NB4 (cell line): Measurements from ENCODE around the gene SEC61A2.

Source experiments
- DNase-seq: peaks from one replicate; pipeline ENCODE4 v3.0.0; 2010; ENCODE audit warnings: low read depth
- H3K4me3 ChIP-seq: one replicate; pipeline ENCODE4 v1.5.1; 2011; ENCODE audit warnings: mild to moderate bottlenecking, low read depth, low read length, moderate library complexity
- MYC ChIP-seq: IDR thresholded peaks from 2 replicates; pipeline ENCODE4 v1.6.1; 2011; ENCODE audit warnings: low read depth, low read length
- POLR2A ChIP-seq: IDR thresholded peaks from 2 replicates; pipeline ENCODE4 v1.6.1; 2011; ENCODE audit warnings: mild to moderate bottlenecking; ENCODE audit not compliant: insufficient read length; ENCODE audit errors: extremely low read depth
- TF ChIP-seq, protein P1 (sequence below): IDR thresholded peaks from one replicate; pipeline ENCODE4 v1.5.1; 2012; ENCODE audit warnings: low read depth, low read length
- TF ChIP-seq, protein P2 (sequence below): IDR thresholded peaks from 2 replicates; pipeline ENCODE4 v1.6.1; 2011; ENCODE audit warnings: low read depth, low read length

The SEC61A2 gene

DNA sequence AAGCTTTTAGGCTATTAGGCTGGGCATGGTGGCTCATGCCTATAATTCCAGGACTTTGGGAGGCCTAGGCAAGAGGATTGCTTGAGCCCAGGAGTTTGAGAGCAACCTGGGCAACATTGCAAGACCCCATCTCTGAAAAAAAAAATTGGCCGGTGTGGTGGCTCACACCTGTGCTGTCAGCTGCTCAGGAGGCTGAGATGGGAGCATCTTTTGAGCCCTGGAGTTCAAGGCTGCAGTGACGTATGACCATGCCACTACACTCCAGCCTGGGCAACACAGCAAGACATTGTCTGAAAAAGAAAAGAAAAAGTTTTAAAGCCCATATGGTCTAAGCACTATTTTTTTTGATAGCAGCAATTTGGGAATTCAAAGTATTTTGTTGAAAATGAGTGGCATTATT lies 15.8 kb upstream of the SEC61A2 start:
- TF ChIP-seq, protein P1, sequence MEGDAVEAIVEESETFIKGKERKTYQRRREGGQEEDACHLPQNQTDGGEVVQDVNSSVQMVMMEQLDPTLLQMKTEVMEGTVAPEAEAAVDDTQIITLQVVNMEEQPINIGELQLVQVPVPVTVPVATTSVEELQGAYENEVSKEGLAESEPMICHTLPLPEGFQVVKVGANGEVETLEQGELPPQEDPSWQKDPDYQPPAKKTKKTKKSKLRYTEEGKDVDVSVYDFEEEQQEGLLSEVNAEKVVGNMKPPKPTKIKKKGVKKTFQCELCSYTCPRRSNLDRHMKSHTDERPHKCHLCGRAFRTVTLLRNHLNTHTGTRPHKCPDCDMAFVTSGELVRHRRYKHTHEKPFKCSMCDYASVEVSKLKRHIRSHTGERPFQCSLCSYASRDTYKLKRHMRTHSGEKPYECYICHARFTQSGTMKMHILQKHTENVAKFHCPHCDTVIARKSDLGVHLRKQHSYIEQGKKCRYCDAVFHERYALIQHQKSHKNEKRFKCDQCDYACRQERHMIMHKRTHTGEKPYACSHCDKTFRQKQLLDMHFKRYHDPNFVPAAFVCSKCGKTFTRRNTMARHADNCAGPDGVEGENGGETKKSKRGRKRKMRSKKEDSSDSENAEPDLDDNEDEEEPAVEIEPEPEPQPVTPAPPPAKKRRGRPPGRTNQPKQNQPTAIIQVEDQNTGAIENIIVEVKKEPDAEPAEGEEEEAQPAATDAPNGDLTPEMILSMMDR = no peak
- TF ChIP-seq MYC = no peak
- TF ChIP-seq POLR2A = no peak
- TF ChIP-seq, protein P2, sequence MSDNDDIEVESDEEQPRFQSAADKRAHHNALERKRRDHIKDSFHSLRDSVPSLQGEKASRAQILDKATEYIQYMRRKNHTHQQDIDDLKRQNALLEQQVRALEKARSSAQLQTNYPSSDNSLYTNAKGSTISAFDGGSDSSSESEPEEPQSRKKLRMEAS = no peak
- no peak for DNase-seq
- H3K4me3 ChIP-seq = no peak overlapping the region

DNA sequence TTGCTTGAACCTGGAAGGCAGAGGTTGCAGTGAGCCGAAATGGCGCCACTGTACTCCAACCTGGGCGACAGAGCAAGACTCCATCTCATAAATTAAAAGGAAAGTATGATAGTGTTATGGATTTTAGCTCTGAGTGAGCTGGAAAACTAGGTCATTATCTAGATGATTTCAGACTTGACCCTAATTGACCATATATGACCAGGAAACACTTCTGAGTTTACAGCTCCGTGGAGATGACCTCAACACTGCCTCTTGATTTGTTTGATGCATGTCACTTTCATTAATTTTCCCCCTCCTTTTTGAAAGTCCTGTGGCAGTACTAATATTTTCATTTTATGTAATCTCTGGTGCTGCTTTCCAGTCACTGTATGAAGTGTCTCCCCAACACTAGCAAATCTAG lies 7.8 kb upstream of the SEC61A2 start:
- DNase-seq = no peak
- TF ChIP-seq POLR2A = no peak
- TF ChIP-seq, protein P2 = no peak
- TF ChIP-seq, protein P1 = no peak
- TF ChIP-seq MYC = no peak
- H3K4me3 ChIP-seq = no peak overlapping the region

DNA sequence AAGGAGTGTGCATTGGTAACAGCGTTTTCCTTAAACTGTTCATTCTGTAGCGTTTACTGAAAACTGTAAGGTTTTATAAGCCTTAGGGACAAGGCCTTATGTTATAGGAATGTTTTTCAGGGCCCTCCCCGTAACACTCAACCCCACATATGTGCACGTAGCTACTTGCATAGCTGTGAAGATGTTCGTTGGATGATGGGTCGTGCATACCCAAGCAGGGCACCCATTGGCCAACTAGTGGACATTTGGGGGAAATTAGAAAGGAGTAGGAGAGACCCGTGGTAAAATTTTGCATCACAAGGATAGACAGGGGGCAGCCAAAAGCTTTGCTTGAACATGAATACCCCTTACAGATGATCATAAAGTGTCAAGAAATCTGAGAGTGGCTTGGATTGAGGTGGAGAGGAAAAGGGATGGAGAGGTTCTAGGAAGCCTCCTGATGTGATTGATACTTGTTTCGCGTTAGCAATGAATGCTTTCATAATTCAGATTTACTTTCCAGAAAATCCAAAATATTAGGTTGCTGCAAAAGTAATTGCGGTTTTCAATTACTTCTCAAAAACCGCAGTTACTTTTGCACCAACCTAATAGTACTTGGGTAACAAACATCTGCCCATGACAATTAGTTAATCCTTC lies 878 bp downstream of the SEC61A2 start:
- peak overlapping the region; percentile 68 for H3K4me3 ChIP-seq
- peak; percentile 79 for DNase-seq
- TF ChIP-seq MYC (no peak), POLR2A (no peak)
- TF ChIP-seq, protein P1 = peak; percentile 46

DNA sequence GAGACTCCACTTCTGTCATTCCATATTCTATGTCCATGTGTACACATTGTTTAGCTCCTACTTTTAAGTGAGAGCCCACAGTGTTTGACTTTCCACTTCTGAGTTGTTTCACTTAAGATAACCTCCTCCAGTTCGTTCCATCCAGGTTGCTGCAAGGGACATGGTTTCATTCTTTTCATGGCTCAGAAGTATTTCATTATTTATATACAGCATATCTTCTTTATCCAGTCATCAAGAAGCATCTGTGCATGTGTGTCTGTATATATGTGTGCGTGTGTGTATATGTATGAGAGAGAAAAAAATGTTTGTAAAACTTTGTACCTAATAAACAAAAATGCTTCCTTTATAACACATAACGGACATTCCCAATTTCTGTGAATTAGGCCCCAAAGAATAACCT lies 6.2 kb downstream of the SEC61A2 start:
- no peak overlapping the region for H3K4me3 ChIP-seq
- TF ChIP-seq POLR2A = no peak
- TF ChIP-seq MYC = no peak
- TF ChIP-seq, protein P1 = no peak
- TF ChIP-seq, protein P2 = no peak
- no peak for DNase-seq

DNA sequence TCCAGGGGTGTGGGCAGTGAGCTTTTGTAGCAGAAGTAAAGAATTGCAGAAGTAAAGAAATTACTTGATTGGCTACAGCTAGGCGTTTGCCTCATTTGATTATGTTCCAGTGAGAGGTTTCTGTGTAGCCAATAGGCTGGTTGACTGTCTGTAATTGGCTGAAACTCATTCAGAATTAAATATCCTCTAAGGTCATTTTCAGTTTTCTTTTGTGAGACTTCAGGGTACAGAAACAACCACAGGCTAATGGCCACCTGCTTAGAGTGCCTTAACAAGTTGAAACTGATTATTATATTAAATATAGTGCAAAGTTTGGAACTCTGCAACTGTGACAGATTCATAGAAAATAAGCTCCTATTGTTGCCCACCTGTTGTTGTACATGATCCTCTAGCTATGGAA lies 10.6 kb downstream of the SEC61A2 start:
- H3K4me3 ChIP-seq = no peak overlapping the region
- TF ChIP-seq, protein P2 = no peak
- TF ChIP-seq MYC (no peak), POLR2A (no peak)
- TF ChIP-seq, protein P1 = no peak
- DNase-seq = no peak

DNA sequence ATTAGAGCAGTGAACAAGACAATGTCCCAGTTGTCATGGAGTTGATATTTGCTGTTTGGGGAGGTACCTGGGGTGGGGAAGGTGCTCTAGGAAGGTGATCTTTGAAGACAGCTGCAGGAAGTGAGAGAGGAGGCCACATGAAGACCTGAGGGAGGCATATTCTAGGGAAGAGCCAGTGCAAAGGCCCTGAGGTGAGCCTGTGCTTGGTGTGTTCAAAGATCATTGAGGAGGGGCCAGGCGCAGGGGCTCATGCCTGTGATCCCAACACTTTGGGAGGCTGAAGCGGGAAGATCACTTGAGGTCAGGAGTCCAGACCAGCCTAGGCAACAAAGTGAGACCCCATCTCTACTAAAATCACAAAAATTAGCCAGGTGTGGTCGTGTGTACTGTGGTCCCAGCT lies 15.1 kb downstream of the SEC61A2 start:
- DNase-seq = no peak
- TF ChIP-seq, protein P2 = no peak
- TF ChIP-seq MYC (no peak), POLR2A (no peak)
- TF ChIP-seq, protein P1 = no peak

More for the DNA sequence above, 15.1 kb downstream of the SEC61A2 start:
- H3K4me3 ChIP-seq = no peak overlapping the region
